GM23338 (cell line): ENCODE measurements around the gene PRELP.

ENCODE experiments used
- CREB1 ChIP-seq: fragments of 250-450 bp; sonication (Bioruptor Pico); IDR thresholded peaks from 2 replicates; pipeline ENCODE4 v1.5.0; 2020; ENCODE audit warnings: low read depth, mild to moderate bottlenecking, moderate library complexity
- EZH2 ChIP-seq: fragments of 200-600 bp; sonication (generic); IDR thresholded peaks from one replicate; pipeline ENCODE4 v1.8.0; 2017; ENCODE audit warnings: antibody characterized with exemption, mild to moderate bottlenecking, low read depth; ENCODE audit not compliant: unreplicated experiment
- EZH2phosphoT487 ChIP-seq: fragments of 200-600 bp; sonication (generic); IDR thresholded peaks from one replicate; pipeline ENCODE4 v1.8.1; 2018; ENCODE audit warnings: antibody characterized with exemption; ENCODE audit not compliant: unreplicated experiment
- JUNB ChIP-seq: IDR thresholded peaks from one replicate; pipeline ENCODE4 v1.6.1; 2016; ENCODE audit warnings: antibody characterized with exemption; ENCODE audit not compliant: unreplicated experiment
- POLR2AphosphoS5 ChIP-seq: IDR thresholded peaks from 2 replicates; pipeline ENCODE4 v1.6.1; 2016; ENCODE audit warnings: antibody characterized with exemption, low read depth
- STAT1 ChIP-seq: IDR thresholded peaks from one replicate; pipeline ENCODE4 v1.6.1; 2016; ENCODE audit warnings: antibody characterized with exemption; ENCODE audit not compliant: unreplicated experiment
- ZNF114 ChIP-seq: fragments of 250-450 bp; sonication (Bioruptor Pico); IDR thresholded peaks from 2 replicates; pipeline ENCODE4 v1.5.0; 2020; ENCODE audit warnings: mild to moderate bottlenecking, moderate library complexity
- TF ChIP-seq, protein P1 (sequence below), 2 experiments: fragments of 200-600 bp in 1 of 2; sonication (generic) in 1 of 2; conservative IDR thresholded peaks; 2 replicates each; pipeline versions ENCODE4 v1.5.1 to v1.6.1; 2016 to 2017; ENCODE audit warnings: antibody characterized with exemption in 2 of 2, low read depth in 2 of 2, mild to moderate bottlenecking in 2 of 2, moderate library complexity in 1 of 2
- TF ChIP-seq, protein P2 (sequence below): IDR thresholded peaks from one replicate; pipeline ENCODE4 v1.6.1; 2018; ENCODE audit warnings: antibody characterized with exemption; ENCODE audit not compliant: unreplicated experiment

DNA sequence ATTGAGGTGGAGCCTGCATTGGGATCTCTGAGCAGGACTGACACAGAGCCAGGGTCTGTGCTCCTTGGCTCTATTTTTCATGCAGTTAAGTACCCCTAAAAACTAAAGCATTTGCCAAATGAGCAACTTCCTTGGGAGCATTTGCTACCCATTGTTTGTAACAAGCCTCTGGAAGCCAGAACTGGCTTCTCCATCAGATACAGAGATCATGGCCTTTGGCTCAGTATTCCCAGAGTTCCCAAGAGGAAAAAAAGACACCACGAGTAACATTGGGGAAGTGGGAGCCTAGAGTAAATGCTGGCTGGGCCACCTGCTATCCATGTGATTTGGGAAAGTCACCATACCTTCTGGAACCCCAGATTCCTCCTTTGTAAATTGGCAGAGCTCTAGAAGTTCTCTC is 63.1 kb downstream of the PRELP start:
- TF ChIP-seq POLR2AphosphoS5 (no peak), EZH2phosphoT487 (no peak), EZH2 (no peak), JUNB (no peak), CREB1 (no peak), ZNF114 (CRISPR knock-in tag) (no peak), STAT1 (no peak)
- TF ChIP-seq, protein P1, sequence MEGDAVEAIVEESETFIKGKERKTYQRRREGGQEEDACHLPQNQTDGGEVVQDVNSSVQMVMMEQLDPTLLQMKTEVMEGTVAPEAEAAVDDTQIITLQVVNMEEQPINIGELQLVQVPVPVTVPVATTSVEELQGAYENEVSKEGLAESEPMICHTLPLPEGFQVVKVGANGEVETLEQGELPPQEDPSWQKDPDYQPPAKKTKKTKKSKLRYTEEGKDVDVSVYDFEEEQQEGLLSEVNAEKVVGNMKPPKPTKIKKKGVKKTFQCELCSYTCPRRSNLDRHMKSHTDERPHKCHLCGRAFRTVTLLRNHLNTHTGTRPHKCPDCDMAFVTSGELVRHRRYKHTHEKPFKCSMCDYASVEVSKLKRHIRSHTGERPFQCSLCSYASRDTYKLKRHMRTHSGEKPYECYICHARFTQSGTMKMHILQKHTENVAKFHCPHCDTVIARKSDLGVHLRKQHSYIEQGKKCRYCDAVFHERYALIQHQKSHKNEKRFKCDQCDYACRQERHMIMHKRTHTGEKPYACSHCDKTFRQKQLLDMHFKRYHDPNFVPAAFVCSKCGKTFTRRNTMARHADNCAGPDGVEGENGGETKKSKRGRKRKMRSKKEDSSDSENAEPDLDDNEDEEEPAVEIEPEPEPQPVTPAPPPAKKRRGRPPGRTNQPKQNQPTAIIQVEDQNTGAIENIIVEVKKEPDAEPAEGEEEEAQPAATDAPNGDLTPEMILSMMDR (conservative IDR thresholded peaks at IDR 0.05; ENCODE audit: low read depth in 2 of 2): no peak
- TF ChIP-seq, protein P2, sequence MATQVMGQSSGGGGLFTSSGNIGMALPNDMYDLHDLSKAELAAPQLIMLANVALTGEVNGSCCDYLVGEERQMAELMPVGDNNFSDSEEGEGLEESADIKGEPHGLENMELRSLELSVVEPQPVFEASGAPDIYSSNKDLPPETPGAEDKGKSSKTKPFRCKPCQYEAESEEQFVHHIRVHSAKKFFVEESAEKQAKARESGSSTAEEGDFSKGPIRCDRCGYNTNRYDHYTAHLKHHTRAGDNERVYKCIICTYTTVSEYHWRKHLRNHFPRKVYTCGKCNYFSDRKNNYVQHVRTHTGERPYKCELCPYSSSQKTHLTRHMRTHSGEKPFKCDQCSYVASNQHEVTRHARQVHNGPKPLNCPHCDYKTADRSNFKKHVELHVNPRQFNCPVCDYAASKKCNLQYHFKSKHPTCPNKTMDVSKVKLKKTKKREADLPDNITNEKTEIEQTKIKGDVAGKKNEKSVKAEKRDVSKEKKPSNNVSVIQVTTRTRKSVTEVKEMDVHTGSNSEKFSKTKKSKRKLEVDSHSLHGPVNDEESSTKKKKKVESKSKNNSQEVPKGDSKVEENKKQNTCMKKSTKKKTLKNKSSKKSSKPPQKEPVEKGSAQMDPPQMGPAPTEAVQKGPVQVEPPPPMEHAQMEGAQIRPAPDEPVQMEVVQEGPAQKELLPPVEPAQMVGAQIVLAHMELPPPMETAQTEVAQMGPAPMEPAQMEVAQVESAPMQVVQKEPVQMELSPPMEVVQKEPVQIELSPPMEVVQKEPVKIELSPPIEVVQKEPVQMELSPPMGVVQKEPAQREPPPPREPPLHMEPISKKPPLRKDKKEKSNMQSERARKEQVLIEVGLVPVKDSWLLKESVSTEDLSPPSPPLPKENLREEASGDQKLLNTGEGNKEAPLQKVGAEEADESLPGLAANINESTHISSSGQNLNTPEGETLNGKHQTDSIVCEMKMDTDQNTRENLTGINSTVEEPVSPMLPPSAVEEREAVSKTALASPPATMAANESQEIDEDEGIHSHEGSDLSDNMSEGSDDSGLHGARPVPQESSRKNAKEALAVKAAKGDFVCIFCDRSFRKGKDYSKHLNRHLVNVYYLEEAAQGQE: no peak
